NCI-H748 (cell line): Measurements from ENCODE around the gene HRH3.

Experiments used
- DNase-seq: peaks from one replicate; lab custom pipeline; 2025; ENCODE audit not compliant: unreplicated experiment; lab: John Stamatoyannopoulos, UW

Gene HRH3

DNA sequence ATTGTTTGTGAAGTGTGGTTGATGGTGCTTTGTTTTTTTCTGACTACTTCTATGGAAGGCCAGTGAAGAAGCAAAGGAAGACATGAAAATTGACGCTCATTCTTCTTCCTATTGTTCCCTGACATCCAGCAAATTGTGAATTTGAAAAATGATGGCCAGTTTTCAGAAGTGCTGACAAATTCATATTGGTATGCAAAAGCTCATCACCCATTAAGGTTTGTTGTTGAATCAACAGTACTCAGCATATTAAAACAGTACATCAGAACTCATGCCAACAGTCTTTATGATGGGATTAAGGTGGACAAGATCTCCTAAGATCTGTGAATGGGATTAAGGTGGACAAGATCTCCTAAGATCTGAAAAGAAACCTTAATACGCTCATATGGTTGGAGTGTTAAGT is 38.3 kb downstream of the HRH3 start:
- no peak for DNase-seq

DNA sequence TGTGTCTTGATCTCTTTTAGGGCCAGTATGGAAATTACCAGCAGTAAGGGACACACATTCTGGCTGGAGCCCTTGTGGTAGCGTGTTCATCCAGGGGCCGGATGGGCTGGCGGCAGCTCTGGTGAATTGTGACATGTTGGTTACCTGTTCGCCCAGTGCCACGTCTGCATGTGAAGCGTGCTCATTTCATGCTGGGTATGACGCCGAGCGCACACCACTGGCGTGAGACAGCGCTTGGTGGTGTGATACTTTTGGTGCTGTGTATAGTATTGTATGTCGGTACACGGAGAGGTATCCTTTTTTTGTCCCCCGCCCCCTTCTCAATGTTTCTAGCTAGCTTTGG is 40.9 kb downstream of the HRH3 start:
- DNase-seq: no peak

DNA sequence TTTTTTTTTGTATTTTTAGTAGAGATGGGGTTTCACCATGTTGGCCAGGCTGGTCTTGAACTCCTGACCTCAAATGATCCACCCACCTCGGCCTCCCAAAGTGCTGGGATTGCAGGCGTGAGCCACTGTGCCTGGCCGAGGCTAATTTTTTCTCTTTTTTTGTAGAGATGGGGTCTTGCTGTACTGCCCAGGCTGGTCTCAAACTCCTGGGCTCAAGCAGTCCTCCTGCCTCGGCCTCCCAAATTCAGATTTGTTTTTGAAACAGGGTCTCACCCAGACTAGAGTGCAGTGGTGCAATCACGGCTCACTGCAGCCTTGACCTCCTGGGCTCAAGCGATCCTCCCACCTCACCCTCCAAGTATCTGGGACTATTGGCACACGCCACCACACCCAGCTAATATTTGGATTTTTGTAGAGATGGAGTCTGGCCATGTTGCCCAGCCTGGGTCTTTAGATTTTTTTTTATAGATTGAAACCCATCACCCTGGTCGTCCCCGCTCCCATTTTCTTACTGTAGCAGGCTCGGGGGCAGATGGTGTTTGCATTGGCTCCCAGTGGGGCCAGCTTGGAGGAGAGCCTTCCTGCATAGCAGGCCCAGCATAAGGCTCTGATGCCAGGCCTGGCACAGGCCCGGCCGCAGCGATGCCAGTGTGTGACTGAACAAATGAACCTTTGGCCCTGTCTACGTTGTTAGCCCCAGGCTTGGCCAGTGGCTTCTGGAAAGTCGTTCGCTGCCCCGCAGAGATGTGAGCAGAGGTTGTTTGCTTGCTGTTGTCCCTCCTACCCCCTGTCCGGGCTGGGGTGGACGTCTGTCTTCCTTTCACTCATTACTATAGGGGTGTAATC is 41.5 kb downstream of the HRH3 start:
- no peak for DNase-seq

DNA sequence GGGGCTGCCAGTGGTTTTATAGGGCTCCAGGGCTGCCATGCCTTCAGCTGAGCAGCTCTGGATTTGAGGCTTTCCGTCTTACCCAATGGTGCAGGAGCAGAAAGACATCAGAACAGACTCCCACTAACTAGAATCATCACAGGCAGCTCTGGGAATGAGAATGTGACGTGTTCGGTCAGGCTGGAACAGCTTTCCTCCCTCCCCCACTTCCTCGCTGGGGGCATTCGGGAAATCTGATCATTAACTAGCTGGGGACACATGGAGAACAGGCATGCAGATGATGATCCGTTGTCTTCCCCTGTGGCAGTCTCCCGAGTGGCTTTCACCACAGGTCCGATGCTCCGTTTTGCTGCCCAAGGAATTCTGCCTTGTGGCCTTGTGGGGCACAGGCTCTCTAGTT is 42.8 kb downstream of the HRH3 start:
- DNase-seq: no peak

DNA sequence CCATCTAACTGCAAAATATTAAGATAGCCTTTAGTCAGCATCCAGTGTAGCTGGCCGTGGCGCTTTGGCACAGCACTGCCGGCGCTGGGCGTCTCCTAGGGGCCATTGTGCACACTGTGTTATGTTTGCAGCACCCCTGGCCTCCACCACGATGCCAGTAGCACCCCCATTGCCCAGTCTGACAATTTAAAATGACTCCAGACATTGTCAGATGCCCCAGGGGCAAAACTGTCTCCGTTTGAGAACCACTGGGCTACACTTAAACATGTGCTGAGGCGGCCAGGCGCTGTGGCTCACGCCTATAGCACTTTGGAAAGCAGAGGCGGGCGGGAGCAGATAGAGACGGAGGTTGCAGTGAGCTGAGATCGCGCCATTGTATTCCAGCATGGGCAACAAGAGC is 43.2 kb downstream of the HRH3 start:
- DNase-seq: no peak

DNA sequence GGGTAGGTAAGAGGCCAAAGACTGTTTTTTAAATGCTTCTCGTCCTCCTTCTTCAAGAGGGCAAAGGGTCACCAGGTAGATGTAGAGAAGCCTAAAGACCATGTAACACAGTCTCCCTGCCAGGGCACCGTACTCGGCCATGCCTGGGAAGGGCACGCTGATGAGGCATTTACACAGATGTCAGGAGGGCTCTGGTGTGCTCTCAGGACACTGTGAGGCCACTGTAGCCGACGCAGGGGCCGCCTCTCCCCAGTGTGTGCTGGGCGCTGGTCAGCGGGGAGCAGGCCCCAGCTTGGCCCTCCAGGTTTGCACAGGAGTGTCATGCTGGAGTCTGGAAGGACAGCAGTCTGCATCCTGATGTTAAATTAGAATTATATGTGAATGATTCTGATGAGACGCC is 44.4 kb downstream of the HRH3 start:
- no peak for DNase-seq

DNA sequence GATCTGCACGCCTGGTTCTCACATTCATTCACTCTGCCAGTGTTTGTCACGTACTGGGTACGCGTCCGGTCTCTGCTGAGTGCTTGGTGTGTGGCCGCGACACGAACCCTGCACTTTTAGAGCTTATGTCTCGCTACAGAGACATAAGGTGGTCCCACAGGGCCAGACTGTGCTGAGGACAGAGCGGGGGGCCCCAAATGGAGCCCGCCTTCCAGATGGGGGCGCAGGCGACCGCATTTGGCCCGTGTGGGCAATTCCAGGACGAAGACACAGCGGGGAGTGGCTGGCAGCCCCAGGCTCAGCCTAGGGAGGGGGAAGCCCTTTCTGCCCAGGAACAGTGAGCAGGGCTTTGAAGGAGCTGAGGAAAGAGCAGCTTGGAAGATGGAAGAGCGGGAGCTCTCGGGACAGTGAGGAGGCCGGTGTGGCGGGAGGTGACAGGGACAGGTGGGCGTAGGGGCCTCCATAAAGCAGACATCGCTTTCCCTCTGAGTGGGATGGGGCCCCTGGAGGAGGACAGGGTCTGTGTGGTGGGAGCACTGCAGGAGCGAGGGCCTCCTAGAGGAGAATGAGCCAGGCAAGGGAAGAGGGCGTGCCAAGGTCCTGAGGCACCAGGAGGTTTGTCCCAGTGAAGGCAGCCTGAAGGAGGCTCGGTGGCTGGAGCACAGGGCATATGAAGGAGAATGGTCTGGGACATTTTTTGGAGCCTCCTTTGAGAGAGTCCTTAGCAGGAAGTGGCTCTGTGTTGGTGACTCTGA is 45.0 kb downstream of the HRH3 start:
- DNase-seq: no peak

DNA sequence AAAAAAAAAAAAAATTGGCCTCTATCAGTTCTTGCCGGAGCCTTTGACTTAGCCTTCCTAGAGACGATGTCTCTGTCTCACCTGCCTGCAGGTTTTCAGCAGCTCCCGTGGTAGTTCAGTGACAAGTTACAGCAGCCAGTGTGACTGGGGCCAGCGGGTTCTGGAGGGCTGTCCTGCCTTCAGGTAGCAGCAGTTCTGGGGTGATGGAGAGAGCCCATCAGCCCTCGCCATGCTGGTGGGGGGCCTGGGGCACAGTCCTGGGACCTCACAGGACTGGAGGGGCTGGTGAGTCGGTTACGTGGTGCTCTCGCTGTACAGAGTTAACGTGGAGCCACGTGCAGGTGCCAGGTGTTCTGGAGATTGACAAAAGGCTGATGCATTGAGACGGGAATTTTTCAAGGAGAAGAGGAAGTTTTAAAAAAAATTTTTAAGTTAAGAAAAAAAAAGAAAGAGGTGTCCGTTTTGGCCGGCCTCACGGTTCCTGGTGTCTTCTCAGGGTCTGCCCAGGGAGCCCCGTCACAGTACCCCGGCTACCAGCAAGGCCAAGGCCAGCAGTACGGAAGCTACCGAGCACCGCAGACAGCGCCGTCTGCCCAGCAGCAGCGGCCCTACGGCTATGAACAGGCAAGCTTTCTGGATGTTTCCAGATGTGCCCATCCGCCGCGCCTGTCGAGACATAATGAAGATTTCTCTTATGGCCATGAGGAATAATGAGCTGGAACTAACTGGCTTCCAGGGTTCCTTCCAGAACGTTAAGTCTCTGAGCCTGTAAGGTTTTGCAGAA is 45.9 kb downstream of the HRH3 start:
- DNase-seq: no peak

DNA sequence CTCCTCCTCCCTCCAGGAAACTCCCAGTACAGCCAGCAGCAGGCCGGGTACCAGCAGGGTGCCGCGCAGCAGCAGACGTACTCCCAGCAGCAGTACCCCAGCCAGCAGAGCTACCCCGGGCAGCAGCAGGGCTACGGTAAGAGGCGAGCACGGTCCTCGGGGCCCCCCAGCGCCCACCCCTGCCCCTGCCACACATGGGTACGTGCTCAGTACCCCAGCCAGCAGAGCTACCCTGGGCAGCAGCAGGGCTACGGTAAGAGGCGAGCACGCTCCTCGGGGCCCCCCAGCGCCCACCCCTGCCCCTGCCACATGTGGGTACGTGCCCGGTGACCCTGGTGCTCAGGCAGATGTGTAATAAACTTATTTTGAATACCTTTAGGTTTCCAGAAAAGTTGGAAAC is 47.4 kb downstream of the HRH3 start:
- DNase-seq: no peak

DNA sequence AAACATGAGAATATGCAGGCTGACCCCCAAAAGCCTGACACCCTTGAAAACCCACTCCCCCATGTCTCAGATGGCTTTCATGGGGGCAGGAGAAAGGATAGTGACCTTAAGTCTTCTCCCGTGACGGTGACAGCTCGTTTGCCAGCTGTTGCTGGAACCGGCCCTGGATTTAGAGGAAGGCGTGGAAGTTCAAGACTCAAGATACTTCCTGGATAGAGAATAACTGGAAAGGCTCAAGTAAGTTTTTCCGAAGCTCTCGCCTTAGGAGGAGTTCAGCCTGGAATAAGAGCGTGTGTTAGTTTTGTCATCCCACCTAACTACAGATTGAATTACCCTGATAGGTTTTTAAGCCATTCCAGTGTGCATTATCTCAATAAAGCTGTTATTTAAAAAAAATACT is 48.8 kb downstream of the HRH3 start:
- no peak for DNase-seq

DNA sequence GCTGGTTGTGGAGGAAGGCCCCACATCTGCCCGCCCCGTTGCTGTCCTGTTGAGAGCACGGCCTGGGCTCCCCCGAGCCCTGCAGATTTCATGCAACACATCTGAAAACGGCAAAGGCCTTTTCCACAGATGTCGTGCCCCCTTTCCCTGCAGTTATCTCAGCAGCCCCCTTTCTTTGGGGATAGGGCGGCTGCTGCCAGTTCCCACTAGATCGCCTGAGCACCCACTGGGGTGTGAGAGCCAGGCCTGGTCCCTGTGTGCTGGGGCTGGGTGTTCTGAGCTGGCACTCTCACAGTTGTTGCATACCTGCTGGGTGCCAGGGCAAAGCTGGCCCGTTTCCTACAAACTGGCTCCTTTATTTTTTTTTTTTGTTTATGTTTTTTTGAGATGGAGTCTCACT is 49.5 kb downstream of the HRH3 start:
- no peak for DNase-seq

DNA sequence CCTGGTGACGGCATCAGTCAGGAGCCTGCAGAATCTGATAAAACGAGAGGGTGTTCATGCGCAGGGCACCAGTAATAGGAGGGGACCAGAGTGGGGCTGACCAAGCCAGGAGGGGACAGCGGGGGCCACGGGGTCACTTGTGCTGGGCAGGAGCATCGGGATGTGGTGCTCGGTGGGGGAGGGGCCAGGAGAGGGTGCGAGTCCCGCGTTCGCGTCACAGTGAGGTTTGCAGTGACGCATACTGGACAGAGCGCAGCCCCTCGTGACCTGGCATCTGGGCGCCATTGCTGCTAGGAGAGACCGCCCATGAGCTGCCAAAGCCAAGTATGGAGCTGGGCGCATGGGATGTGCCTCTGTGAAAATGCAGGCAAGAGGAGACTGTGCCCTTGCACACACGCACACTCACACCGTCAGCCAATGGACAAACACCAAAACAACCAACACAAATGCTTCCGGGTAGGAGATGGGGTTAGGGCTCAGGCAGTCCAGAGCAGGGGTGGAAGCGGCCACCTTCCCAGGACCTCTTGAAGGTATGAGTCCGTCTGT is 51.1 kb downstream of the HRH3 start:
- DNase-seq: no peak

DNA sequence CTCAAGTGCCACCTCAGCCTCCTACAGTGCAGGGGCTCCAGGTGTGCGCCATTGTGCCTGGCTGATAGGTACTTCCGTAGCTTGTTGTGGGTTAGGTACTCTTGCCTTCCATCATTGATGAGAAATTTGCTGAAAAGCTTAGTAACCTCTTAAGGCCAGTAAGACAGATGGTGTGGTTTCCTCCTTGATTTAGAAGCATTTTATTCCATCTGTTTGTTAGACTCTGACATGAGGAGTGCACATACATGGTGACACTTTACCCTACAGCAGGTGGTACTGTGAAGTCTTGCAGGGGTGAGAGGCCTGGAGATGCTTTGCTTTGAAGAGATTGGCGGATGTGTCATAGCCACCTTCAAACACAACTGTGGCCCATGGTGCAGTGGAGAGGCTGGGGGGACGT is 52.0 kb downstream of the HRH3 start:
- no peak for DNase-seq

DNA sequence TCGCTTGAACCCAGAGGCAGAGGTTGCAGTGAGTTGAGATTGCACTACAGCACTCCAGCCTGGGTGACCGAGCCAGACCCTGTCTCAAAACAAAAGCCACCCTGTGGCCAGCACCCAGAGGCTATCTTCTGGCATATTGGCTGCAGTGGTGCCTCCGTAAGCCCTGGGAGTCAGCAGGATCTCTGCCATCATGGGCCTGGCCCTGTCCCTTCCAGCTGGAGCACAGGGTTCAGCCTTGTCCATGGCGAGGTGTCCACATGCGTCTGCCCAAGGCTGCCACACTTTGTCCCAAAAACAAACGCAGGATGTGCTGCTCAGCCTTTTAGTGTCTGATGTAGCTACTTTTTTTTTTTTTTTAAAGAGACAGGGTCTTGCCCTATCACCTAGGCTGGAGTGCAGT is 52.6 kb downstream of the HRH3 start:
- DNase-seq: no peak

DNA sequence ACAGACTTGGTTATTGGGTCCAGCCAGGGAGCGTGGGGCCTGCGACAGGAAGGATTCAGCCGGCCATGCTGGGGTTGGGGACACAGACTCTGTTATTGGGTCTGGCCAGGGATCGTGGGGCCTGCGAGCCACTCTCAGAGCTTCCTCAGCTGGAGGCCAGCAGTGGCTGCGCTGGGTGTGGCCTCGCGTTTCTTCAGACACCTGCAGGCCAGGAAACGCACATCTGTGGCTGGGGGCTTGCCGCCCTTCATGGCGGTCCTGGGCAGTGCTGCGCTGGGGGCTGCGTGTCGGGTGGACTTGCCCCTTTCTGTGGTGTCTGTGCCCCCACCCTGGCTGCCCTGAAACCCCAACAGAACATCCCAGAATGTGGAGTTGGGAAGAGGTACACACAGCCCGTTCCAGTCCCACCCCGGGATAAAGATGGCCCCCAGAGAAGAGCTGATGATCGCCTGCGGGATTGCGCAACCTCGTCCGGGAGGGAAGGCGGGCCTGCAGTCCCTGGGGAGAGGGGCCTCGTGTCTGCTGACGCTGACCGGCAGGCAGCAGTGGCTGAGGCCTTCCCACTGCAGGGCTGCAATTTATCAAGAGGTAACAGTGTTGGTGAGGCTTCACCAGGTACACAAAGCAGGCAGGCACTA is 54.2 kb downstream of the HRH3 start:
- no peak for DNase-seq
